Fibroblast of skin of scalp (primary cell): ENCODE data around the gene ILDR1.

ENCODE experiments used
- DNase-seq: peaks from one replicate; pipeline ENCODE4 v3.0.0-alpha.2; 2013

The ILDR1 gene

DNA sequence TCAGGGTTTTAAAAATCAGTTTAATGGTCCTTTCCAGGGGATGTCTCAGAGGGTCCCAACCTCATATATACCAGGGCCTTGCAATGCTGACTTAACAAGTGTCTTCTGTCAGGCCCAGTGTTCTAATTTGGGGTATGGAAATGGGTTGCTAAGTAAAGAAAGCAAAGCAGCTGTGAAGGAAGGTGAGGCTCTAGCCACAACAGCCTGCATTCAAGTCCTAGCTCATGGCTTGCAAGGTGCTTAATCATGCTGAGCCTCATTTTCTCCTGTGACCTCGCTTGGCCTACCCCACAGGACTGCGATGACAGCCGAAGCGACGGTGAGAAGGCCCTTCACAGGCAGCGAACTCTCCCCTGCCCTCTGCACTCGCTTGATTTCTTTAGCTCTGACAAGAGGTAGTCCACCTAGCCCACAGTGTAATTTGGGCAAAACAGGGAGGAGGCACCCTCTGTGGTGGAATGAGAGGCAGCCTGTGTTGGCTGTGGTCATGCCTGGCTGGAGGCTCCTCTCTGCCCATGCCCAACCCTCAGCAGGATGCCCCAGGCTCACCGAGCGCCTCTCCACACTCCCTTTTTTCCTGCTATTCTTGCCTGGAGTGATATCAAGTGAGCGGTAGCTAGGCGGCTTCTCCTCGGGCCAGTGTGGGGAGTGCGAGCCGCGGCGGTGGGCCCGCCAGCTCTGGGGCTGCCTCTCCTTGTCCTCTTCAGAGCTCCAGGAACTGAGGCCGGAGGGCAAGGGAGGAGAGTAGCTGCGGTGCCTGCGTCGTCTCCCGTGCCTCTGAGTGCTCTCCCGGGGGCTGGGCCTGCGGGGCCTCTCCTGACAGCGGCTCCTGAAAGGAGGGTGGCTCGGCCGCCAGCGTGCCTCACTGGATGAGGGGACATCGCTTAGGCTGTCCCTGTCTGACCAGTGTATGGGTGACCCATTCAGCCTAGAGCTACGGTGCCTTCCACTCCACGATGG, 29.2 kb downstream of the ILDR1 start:
- no peak for DNase-seq

DNA sequence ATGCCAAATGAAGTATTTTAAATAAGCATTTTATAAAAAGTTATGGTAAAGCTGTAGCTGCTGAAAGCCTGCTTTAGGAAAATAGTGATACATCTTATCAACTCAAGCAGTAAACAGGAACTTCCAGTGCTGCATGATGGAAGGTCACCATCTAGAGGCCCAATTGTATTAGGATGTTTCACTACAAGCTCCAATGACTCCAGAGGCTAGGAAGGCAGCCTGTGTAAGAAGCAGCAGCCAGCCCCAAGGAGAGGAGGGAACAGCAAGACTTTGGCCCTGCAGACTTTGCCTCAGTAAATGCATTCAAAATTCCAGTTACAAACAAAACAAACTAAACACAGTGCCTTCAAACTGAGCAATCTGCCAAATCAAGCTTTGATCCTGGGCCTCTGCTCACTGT, 32.1 kb downstream of the ILDR1 start:
- DNase-seq: no peak

DNA sequence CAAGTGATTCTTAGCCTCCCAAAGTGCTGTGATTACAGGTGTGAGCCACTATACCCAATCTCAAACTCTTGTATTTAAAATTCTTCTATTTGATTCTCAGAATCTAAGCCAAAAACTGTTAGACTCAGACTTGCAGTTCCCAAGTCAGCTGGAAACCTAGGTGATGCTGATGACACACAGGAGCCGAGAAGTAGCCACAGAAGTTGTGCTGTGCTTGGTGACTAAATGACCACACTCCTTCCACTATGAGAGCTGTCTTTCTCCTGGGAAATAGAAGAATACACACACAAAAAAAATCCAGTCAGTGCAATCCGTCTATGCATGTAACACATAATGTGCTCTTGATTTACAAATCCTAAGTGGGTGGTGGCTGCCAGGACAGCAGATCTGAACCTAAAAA, 33.9 kb downstream of the ILDR1 start:
- DNase-seq: no peak

DNA sequence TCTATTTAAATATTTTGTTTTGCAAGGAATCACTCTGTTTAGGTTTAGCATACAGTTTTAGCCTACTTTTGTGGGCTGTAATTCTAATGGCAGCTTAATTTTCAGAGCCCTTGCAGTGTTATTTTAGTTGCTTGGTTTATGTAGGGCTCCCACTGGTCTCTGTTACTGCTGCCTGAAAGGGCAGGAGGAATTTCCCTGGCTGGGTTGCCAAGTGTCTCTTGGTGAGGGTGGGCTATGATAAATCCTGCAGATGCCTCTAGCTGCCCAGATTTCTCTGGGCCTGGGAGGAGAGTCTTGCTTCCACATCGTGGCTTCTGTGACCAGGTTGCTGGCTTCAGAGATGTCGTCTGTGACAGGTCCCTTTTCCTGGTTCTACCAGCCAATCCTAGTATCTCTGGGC, 36.2 kb downstream of the ILDR1 start:
- no peak for DNase-seq

DNA sequence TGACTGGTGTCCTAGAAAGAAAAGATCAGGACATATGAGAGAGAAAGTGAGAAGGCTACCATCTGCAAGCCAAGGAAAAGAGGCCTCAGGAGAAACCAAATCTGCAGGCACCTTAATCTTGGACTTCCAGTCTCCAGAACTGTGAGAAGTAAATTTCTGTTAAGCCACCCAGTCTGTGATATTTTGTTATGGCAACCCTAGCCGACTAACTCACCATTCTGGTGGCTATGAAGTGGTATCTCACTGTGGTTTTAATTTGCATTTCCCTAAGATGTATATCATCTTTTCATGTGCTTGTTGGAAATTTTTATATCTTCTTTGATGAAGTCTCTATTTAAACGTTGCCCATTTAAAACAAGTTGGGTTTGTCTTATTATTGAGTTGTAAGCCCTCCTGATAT, 40.6 kb downstream of the ILDR1 start:
- DNase-seq: no peak

DNA sequence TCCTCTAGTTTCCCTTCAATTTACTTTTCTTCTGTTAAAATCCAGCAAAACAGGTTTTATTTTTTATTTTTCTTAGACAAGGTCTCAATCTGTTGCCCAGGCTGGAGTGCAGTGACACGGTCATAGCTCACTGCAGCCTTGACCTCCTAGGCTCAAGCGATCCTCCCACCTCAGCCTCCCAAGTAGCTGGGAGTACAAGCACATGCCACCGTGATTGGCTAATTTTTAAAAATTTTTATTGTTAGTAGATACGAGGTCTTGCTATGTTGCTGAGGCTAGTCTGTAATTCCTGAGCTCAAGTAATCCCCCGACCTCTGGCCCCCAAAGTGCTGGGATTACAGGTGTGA, 41.6 kb downstream of the ILDR1 start:
- DNase-seq: no peak

DNA sequence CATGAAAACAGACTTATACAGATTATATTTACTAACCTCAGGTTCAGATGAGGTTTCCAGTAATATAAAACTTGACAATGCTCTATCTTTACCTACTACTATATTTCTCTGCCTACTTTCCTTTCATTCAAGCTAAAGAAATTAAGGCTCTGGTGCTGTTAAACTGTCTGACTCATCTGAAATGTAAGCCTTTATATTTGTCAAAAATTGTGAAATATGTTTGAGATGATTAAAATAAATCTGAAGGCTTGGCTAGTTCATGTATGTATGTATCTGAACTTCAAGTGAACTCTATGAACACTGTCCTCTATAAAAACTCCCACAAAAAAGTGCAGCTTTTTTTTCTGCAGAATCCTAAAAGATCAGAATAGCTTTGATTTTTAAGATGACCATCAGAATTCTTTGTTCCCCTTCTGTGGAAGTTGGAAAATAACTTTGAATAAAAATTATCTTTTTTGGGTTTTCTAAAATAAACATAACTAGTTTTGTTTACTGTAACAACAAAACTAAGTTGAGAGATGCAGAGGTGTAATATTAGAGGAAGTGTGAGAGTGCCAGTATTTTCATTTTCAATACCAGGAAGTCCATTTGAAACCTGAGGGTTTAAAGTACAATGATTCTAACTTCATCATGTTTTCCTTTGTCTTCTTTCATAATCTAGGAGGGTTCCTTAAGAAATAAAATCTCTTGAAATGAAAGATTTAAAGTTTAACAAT, 42.2 kb downstream of the ILDR1 start:
- DNase-seq: no peak

DNA sequence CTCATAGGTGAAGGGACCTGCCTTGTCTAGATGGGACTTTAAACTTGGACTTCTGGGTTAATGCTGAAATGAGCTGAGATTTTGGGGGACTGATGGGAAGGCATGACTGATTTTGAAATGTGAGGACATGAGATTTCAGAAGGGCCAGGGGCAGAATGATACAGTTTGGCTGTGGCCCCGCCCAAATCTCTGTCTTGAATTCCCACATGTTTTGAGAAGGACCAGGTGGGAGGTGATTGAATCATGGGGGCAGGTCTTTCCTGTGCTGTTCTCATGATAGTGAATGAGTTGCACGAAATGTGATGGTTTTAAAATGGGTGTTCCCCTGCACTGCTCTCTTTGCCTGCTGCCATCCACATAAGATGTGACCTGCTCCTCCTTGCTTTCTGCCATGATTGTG, 42.8 kb downstream of the ILDR1 start:
- DNase-seq: no peak

DNA sequence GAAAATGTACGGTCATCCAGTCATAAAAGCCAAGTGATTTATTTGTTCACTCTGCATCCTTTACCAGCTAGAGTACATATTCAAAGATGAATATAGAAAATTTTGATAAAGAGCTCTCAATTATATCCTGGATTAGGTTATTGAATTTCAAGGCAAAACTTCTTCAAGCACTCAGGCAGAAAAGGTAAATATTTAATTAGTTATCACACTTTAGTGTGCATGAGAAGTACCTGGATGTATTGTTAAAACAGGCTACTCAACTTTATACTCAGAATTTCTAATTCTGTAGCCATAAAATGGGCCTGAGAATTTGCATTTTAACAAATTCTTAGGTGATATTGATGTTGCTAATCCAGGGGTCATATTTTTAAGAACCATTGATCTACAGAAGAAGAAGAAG, 45.3 kb downstream of the ILDR1 start:
- no peak for DNase-seq

DNA sequence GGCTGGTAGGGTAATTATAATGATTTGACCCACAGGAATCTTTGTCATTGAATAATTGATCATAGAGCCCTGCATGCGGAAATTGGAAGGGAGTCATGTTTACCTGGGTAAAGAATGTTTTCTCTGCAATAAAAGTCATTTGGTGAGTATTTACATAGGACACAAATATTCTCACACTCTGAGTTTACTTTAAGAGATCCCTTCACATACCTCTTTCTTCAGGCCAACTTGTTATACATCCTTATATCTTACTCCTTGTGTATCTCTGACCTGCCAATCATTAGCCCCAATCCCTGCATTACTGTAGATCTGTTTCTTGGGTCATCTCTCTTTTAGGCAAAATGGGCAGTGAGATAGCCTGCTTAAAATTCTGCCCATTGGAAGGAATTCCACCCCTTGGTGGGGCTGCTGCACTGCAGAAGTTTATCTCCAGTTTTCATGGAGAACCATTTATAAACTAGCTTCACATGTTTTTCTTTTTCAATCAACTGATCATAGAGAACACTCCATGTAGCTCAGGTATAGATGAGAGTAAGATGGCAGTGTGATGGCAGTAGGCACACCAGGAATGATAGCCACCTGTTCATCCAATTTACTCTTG, 46.2 kb downstream of the ILDR1 start:
- DNase-seq: no peak

DNA sequence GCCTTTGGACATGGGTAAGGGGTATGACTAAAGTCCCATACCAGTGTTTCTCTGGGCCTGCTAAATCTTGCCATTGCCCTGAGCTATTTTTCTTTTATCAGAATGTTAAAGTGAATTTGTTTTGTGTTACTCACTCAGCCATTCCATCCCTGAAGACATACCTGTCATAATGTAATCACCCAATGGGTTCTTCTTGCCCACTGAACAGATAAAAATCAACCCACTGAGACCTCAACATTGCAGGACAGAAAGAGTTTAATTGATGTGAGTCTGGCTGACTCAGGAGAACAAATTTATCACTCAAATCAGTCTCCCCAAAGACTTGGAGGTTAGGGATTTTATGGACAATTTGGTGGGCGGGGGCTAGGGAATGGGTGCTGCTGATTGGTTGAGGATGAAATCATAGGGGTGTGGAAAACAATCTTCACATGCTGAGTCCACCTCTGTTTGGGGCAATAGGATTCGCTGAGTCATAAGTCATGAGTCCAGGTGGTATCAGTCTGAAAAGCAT, 47.4 kb downstream of the ILDR1 start:
- no peak for DNase-seq

DNA sequence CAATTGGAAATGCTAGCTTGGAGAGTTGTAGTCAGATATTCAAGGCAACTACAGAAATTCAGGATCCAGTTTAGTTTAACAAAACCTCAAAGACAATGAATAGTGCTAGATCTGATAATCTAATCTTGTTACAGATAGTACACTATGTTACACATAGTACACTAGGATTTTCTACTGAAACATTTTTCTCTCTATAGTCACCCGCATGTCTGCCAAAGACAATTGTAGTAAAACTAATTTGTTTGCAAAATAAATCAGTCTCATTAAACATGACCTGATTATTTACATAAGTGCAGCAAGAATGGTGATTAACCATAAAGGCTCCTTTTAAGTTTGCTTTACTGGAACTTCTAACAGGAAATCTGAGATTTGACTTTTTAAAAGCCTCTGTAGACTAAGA, 52.0 kb downstream of the ILDR1 start:
- no peak for DNase-seq

DNA sequence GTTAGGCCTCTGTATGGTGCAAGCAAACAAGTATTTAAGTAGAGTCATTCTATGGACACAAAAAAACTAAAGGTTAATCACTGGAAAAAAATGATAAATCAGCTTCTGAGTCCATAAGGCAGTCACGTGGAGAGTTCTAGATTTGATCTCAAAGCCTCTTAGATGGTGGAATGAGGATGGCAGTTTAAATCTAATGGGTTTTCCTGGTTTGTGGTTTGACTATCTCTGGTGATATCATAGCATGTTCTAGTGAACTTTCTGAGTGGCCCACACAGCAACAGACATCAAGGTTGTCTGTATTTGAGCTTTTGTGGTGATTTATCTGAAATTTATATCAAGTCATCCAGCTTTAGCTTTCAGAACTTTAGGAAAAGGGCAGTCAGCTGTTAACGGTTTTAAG, 52.4 kb downstream of the ILDR1 start:
- no peak for DNase-seq

DNA sequence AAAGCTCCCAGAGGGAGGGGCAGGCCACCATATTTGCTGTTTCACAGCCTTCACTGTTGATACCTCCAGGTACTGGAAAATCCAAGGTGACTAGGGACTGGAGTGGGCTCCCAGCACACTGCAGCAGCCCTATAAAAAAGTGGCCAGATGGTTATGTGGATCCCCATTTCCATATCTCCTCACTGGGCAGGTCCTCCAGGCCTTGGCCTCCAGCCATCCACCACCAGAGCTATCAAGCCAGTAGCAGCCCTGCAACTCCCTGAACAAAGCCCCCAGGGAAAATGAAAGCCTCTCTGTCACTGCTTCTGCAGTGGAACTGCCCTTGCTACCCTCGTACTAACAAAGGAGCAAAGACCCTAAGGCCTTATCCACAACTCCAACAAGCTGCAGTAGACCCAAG, 58.4 kb downstream of the ILDR1 start:
- no peak for DNase-seq

DNA sequence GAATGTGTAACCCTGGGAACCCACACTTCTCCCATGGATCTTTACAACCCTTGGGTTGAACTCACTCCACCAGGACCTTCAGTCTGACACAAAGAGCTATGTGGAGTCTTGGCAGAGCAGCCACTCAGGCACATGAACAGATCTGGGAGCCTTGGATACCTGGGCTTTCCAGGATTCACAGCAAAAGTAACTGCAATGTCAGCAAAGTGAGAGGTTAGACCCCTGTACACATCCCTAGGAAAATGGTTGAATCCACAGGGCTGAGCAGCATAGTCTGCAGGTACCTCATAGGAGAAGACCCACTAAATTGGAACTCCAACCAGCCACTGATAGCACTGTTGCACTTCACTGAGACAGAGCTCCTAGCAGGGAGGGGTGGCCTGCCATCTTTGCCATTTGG, 59.6 kb downstream of the ILDR1 start:
- no peak for DNase-seq

DNA sequence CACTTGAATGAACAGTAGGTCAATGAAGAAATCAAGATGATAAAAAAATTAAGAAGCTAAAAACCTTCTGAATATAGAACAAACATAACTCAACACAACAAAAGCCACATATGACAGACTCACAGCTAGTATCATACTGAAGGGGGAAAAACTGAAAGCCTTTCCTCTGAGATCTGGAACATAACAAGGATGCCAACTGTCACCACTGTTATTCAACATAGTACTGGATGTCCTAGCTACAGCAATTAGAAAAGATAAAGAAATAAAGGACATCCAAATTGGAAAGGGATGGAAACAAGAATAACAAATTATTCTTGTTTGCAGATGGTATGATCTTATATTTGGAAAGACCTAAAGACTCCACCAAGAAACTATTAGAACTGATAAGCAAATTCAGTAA, 60.8 kb downstream of the ILDR1 start:
- DNase-seq: no peak

DNA sequence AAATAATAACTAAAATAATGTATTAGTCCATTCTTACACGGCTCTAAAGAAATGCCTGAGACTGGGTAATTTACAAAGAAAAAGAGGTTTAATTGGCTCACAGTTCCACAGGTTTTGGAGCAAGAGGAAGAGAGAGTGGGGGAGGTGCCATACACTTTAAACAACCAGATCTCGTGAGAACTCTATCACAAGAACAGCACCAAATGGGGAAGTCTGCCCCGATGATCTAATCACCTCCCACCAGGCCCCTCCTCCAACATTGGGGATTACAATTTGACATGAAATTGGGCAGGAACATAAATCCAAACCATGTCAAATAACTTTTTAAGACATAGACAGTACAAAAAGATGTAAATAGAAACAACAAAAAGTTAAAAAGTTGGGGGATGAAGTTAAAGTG, 63.2 kb downstream of the ILDR1 start:
- DNase-seq: no peak

DNA sequence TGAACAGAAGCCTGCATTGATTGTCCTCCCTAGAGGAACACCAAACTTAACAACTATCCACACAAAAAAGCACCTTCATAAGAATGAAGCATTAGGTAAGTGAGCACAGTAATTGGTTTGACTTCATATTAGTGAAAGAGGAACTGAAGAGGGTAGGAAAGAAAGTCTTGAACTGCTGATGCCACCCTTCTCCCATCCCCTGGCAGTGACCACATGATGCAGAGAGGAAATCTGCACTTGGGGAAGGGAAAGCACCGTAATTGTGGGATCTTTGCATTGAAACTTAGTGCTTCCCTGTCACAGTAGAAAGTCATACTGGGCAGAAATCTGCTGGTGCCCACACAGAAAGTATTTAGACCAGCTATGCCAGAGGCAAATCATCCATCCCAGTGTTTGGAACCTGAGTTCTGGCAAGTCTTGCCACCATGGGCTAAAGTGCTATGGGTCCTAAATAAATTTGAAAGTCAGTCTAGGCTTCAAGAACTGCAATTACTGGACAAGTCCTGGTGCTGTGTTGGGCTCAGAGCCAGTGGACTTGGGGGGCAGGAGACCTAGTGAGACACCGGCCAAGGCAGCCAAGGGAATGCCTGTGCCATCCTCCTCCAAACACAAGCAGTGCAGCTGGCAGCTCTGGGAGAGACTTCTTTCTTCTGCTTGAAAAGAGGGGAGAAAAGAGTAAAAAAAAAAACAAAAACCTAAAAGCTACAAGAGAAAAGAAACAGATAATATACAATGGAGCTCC, 64.2 kb downstream of the ILDR1 start:
- no peak for DNase-seq

DNA sequence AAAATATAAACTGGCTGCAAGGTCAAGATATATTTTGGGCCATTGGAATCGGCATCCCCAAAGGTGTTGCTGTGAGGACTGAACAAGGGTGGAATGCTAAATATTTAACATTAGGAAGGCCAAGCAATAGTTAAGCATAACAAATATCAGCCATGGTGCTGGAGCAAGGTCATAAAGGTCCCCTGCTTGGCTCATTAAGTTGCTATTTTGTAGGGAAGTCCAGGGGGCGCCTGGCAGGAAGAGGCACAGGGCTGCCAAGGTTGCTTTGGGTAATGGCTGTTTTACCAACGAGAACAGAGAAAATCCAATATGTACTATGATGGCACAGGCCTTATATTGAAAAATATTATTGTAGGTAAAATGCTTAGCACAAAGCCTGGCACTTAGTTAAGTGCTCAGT, 65.7 kb downstream of the ILDR1 start:
- no peak for DNase-seq

DNA sequence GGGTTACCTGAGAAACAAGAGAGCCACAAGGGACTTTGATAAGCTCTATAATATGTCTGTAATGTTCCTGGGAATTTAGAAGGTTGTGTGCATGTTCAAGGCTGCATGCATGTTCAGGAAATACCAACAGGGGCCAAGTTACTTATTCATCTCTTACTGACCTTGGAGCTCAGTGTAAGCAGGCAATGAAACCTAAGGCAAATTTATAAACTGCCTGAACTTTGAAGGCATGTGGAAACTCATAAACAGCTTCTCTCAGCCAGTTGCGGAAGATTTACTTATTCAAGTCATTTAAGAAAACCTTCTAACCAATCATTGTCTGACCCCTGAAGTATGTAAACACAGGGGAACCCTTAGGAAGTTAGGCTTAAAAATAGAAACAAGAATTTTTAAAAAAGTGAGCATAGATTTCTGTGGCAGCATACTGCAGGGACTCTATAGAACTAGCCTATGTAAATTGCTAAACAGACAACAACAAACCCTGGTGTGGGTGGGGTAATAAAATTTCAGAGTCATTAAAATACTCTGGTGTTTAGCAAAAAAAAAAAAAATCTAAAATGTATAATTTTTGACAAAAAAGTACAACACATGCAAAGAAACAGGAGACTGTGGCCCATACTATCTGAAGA, 70.6 kb downstream of the ILDR1 start:
- DNase-seq: no peak

DNA sequence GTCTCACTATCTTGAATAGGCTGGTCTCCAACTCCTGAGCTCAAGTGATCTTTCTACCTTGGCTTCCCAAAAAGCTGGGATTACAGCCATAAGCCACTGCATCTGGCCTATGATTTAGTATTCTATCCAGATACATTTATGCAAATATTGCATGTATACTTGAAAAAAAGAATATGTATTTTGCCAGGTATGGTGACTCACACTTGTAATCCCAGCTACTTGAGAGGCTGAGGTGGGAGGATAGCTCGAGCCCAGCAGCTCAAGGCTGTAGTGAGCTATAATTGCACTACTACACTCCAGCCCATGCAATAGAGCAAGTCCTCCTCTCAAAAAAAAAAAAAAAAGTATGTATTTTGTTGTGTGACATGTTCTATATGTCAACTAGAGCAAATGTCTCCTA, 73.4 kb downstream of the ILDR1 start:
- DNase-seq: no peak

DNA sequence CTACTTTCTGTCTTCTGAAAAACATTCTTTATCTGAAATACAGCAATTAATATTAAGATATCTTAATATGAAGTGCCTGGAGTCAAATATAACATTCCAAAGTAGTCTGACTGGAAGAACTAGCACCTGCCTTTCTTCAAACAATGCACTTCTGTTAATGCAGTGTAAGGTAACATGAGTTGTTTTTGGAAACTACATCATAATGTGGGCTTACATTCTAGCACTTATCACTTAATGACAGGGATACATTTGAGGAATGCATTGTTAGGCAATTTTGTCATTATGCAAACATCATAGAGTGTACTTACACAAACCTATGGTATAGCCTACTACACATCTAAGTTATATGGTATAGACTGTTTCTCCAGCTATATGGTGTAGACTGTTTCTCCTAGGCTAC, 78.6 kb downstream of the ILDR1 start:
- DNase-seq: no peak
